HG03103 (cell line): ENCODE measurements around the gene KATNAL1.
"Not testable (repeated sequence)": the region's sequence is repeated elsewhere in the genome, so short reads cannot be mapped to it uniquely, and the experiment has no call there.

ENCODE experiments used
- ATAC-seq: cut with Tn5 transposase; IDR thresholded peaks from one replicate; pipeline ENCODE4 v1.9.1; 2021; ENCODE audit warnings: low read depth; ENCODE audit not compliant: unreplicated experiment

The KATNAL1 gene

GRCh38 chr13:30234619-30235162 lies 72.7 kb downstream of the KATNAL1 start:
- no peak for ATAC-seq

GRCh38 chr13:30224732-30225131 lies 82.6 kb downstream of the KATNAL1 start:
- no peak for ATAC-seq

GRCh38 chr13:30222254-30222653 lies 85.1 kb downstream of the KATNAL1 start:
- ATAC-seq: no peak

GRCh38 chr13:30216111-30216510 lies 91.2 kb downstream of the KATNAL1 start:
- ATAC-seq: no peak

- no peak for ATAC-seq
These were observed 95.1 kb downstream of the KATNAL1 start for GRCh38 chr13:30212256-30212655.

GRCh38 chr13:30211745-30212144 lies 95.6 kb downstream of the KATNAL1 start:
- ATAC-seq: no peak

GRCh38 chr13:30204564-30204963 lies 102.8 kb downstream of the KATNAL1 start:
- ATAC-seq: no peak

- no peak for ATAC-seq
These were observed 111.3 kb downstream of the KATNAL1 start for GRCh38 chr13:30196025-30196424.

- ATAC-seq: no peak
These were observed 112.4 kb downstream of the KATNAL1 start for GRCh38 chr13:30194906-30195305.

GRCh38 chr13:30193279-30194234 lies 113.8 kb downstream of the KATNAL1 start:
- ATAC-seq: no peak

GRCh38 chr13:30192320-30193093 lies 114.8 kb downstream of the KATNAL1 start:
- no peak for ATAC-seq

GRCh38 chr13:30191491-30192100 lies 115.8 kb downstream of the KATNAL1 start:
- ATAC-seq: no peak

GRCh38 chr13:30186634-30187415 lies 120.5 kb downstream of the KATNAL1 start:
- ATAC-seq: no peak

- no peak for ATAC-seq
These were observed 125.3 kb downstream of the KATNAL1 start for GRCh38 chr13:30181888-30182651.

GRCh38 chr13:30179597-30180276 lies 127.6 kb downstream of the KATNAL1 start:
- ATAC-seq: no peak

GRCh38 chr13:30178976-30179375 lies 128.4 kb downstream of the KATNAL1 start:
- no peak for ATAC-seq

GRCh38 chr13:30175166-30175565 lies 132.2 kb downstream of the KATNAL1 start:
- no peak for ATAC-seq

- ATAC-seq: not testable (repeated sequence)
These were observed 133.1 kb downstream of the KATNAL1 start for GRCh38 chr13:30174250-30174649.

- ATAC-seq: no peak
These were observed 134.1 kb downstream of the KATNAL1 start for GRCh38 chr13:30173303-30173610.
